RKO (cell line): Measurements from ENCODE around the gene EDN1.

Source experiments
- DNase-seq: peaks from one replicate; pipeline ENCODE4 v3.0.0-alpha.2; 2016; ENCODE audit warnings: low spot score

Gene EDN1

DNA sequence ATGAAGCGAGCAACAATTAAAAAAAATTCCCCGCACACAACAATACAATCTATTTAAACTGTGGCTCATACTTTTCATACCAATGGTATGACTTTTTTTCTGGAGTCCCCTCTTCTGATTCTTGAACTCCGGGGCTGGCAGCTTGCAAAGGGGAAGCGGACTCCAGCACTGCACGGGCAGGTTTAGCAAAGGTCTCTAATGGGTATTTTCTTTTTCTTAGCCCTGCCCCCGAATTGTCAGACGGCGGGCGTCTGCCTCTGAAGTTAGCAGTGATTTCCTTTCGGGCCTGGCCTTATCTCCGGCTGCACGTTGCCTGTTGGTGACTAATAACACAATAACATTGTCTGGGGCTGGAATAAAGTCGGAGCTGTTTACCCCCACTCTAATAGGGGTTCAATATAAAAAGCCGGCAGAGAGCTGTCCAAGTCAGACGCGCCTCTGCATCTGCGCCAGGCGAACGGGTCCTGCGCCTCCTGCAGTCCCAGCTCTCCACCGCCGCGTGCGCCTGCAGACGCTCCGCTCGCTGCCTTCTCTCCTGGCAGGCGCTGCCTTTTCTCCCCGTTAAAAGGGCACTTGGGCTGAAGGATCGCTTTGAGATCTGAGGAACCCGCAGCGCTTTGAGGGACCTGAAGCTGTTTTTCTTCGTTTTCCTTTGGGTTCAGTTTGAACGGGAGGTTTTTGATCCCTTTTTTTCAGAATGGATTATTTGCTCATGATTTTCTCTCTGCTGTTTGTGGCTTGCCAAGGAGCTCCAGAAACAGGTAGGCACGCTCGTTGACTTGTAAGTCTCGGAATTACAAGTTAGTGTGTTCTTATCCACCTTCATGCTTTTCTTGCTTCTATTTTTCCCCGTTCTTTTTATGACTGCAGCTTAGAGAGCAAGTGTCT is at the start of gene EDN1:
Gene EDN1 (plus strand): TSS at position 429 of the 888 bp plus-strand sequence. CDS start 269 bp downstream, at position 698.
- peak; percentile 70 for DNase-seq

DNA sequence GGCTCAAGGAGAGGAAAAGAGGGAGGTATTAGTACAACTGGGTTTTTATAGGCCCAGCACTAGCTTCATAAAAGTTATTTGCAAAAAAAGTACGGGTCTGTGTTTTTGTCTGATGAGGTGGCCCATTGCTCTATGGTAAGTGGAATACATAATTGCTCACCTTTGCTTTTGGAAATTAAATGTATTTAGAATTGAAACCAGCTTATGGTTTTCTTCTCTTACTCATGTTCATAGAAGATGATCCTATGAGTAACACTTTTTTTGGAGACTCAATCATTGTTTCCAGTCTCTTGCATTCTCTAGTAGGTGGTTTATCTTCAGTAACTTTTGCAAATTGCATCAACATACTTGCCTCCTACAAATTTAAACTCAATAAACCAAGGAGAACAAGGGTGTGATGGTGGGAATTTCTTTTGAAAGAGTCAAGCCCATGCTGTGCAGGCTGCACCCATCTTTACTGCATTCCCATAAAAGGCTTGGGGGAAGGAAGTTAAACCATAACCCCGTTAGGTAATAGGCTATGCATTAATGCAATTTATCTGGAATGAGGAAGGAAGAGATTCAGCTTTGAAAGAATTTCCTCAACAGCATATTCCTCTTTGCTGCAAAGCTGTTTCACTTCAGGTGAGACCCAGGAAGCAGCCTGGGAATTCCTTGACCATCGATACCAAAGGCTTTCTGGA is 48.5 kb upstream of the EDN1 start:
- DNase-seq, result no peak

- no peak for DNase-seq
Measured at GRCh38 chr6:12243169-12243568, 47.0 kb upstream of the EDN1 start.

GRCh38 chr6:12245360-12245759 is 44.8 kb upstream of the EDN1 start:
- no peak for DNase-seq

DNA sequence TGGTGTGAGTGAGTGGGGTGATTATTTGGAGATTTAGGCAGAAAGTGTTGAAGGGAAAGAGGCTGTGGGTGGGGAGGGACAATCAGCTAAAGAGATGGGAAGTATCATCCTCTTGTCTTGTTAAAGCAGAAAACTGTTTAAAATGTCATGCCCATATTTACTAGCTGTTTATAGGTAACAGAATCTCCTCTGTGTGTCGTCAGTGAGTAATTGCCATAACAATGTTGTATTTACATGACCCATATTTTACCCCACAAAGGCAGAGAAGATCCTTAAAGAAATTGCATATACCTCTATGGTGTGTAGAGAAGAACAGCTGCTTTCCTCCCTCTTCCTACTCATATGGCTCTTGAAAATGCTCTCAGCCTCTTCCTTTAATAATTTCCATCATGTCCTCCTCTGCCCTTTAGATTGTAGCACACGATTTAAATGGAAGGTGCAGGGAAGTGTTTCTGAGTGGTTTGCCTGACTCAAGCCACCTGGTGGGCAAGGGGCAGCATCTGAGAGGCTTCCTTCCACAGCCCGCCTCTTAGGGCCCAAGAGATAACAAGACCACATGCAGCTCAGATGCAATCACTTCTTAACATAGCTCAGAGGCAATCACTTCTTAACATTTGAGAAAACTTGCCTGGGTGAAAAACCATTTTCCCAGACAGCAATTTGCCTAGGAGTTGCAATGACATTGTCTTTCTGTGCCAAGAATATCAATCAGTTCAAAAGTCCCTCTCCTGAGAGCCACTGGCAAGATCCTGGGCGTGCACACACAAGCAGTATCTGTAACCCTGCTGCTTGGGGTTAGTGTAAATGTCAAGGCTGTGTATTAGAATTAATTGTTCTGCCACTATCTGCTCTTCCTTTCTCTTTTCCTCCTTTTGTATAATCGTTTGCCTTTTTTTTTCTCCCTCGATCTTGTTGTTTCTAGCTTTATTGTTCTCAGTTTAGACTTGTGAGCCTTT is 44.1 kb upstream of the EDN1 start:
- no peak for DNase-seq

DNA sequence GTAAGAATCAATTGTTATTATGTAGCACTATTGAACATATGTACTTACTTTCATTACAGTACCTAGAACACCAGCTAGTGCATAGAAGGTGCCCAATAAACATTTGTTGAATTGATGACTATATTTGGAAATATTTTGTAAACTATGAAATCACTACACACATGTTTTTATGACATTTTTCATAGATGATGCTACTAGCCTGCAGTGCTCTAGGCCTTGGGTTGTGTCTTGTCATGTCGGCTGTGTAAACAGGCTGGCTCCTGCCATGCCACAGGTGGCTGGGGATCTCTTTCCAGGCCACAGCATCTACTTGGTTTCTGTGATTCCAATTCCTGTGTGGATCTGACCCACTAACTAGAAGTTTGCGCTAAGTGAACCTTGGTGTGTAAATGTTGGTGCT is 43.3 kb upstream of the EDN1 start:
- DNase-seq, result no peak

GRCh38 chr6:12249541-12250382 is 40.4 kb upstream of the EDN1 start:
- no peak for DNase-seq

GRCh38 chr6:12250383-12250770 is 39.8 kb upstream of the EDN1 start:
- no peak for DNase-seq

DNA sequence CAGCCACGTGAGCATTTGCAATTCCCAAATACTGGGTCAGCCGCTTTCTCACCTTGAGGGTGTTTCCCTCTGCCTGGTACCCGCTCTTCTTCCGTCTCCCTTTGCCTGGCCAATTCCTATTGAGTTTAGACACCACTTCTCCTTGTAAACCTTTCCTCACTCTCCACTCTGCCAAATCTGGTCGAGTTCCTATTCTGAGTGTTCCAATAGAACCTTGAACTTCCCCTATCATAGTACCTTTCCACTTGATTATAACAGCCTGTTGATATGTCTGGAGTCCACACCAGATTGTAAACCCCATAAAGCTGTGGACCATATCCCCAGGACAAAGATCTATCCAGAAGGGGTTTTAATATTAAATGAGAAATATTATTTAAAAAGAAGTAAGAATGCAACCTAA is 36.0 kb upstream of the EDN1 start:
- no peak for DNase-seq

GRCh38 chr6:12258191-12258590 is 32.0 kb upstream of the EDN1 start:
- no peak for DNase-seq

- DNase-seq, result no peak
Measured at GRCh38 chr6:12258591-12259075, 31.5 kb upstream of the EDN1 start.

- DNase-seq, result no peak
Measured at GRCh38 chr6:12260458-12261093, 29.6 kb upstream of the EDN1 start.

DNA sequence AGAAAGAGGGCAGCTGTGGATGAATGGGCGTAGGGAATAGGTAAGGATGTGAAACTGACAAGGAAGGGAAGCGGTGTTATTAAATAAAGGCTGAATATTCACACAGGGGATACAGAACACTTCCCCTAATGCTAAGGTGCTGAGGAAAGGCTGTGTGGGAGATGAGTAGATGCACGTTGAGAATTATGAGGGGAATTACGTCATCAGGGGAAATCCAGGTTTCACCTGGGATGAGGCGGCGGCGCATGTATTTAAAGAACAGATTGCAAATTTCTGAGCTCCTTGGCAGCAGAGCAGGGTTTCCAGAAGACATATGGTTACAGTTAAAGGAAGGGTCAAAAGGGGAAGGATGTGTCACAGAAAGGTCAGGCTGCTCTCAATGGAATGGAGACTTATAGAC is 28.7 kb upstream of the EDN1 start:
- no peak for DNase-seq

DNA sequence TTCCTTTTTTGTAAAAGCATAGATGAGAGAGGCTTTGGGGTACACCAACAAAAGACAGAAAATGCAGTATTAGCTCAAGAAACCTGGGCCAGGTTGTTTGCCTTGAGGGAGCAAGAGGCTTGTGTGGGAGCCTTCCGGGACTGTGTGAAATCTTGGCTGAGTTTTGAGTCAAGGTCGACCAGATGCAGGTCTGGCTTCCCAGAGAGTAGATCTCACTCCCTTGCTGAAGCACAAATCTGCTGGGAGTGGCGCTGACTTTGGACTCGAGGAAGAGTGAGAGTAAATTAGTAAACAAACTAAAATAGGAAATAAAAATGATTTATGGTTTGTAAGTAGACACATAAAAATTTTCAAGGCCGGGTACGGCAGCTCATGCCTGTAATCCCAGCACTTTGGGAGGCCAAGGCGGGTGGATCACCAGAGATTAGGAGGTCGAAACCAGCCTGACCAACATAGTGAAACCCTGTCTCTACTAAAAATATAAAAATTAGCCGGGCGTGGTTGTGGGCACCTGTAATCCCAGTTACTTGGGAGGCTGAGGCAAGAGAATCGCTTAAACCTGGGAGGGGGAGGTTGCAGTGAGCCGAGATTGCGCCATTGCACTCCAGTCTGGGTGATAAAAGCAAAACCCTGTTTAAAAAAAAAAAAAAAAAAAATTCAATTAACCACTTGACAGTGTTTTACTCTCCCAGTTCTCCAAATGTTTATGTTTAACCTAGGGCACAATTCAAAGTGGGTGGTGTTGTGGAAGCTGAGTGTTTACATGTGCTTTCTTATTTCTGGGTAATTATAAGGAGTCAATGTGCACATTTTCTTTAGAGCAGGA is 27.7 kb upstream of the EDN1 start:
- no peak for DNase-seq

DNA sequence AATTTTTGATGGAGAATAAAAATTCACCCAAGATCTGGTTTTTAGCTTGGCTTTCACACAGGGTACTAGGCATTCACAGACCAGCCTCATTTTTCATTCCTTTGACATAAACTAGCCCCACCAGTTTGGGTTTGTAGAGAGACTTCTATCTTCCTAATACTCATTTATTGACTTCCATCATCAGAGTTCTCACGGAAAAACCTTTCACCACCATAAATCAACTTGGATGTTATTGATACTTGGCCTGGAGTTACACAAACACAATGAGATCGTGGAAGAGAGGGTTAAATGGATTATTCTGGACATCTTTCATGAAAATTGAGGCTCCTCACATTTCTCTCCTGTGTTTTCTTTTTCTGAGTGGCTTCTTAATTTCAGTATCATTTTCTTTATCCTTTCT is 26.8 kb upstream of the EDN1 start:
- DNase-seq, result no peak

DNA sequence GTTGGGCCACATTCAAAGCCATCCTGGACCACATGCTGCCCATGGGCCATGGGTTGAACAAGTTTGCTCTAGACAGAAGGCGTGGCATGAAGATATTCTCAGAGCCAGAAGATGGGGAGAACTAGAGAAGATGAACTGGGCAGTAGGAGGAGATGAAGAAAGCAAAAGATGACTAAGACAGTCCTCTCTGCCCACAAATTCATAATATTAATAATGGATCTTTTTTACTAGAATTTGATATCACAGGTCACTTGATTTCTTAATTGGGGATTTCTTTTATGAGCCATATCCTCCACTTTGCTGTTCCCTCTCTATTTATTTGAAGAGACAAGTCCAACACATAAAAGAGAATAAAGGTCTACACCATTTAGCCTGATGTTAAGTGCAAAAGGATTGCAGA is 25.5 kb upstream of the EDN1 start:
- DNase-seq, result no peak

- DNase-seq, result no peak
Measured at GRCh38 chr6:12265296-12265695, 24.9 kb upstream of the EDN1 start.

DNA sequence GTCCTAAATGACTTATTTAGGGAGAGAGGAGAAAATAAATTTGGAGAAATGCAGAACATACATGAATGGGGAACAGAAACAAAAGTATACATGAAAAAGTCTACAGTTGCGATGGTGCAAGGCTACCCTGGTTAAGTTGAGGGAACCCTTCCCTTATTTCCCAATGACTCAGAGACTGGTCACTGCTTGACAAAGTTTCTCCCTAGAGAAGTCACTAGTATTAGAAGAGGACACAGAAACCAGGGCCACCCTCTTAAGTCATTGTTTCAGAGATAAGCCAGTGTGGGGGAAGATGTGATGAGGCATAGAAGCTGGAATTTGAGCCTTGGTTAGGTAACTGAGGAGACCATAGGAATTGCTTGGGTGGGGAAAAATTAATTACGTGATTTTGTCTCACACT is 24.4 kb upstream of the EDN1 start:
- DNase-seq, result no peak

GRCh38 chr6:12266571-12266970 is 23.6 kb upstream of the EDN1 start:
- DNase-seq, result no peak

GRCh38 chr6:12269110-12269509 is 21.1 kb upstream of the EDN1 start:
- no peak for DNase-seq
